Measurements from ENCODE around the gene SLC6A19.
"Not testable (repeated sequence)": the region's sequence is repeated elsewhere in the genome, so short reads cannot be mapped to it uniquely, and the experiment has no call there.

The SLC6A19 gene

DNA sequence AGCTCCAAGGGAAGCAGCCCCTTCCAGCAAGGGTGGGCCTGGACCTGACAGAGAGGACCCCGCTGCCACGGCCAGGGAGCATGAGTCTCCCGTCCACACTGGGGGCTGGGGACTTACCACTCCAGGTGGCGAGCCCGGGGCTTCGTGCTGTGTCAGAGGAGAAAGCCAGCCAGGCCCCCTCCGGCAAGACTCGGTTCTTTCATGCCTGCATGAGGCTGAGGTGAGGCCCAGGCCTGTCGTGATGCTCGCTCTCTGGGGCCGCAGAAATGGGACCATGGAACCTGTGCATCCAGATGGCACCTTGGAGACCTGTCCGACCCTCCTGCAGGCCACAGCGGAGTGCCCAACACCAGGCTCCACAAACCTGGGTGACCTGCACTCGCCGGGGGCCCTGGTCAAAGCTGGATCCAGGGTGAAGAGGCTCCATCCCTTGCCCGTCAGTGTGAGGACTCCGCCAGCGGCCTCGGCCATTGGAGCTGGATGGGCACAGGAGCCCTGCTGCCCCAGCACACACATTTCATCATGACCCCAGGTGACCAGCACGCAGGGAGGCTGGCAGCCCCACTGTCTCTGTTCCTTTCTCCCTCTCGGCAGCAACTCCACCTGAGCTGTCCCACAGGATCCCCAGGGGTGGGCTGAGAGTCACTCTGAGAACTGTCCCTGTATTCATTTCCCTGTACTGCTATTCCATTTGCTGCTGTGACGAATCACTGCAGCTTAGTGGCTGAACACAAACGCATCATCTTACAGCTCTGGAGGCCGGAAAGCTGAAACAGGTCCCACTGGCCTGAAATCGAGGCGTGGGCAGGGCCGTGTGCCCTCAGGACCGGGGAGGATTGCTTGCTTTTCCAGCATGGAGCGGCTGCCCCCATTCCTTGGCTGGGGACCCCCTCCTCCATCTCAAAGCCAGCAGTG is 48.2 kb downstream of the SLC6A19 start:
- no peak for DNase-seq

DNA sequence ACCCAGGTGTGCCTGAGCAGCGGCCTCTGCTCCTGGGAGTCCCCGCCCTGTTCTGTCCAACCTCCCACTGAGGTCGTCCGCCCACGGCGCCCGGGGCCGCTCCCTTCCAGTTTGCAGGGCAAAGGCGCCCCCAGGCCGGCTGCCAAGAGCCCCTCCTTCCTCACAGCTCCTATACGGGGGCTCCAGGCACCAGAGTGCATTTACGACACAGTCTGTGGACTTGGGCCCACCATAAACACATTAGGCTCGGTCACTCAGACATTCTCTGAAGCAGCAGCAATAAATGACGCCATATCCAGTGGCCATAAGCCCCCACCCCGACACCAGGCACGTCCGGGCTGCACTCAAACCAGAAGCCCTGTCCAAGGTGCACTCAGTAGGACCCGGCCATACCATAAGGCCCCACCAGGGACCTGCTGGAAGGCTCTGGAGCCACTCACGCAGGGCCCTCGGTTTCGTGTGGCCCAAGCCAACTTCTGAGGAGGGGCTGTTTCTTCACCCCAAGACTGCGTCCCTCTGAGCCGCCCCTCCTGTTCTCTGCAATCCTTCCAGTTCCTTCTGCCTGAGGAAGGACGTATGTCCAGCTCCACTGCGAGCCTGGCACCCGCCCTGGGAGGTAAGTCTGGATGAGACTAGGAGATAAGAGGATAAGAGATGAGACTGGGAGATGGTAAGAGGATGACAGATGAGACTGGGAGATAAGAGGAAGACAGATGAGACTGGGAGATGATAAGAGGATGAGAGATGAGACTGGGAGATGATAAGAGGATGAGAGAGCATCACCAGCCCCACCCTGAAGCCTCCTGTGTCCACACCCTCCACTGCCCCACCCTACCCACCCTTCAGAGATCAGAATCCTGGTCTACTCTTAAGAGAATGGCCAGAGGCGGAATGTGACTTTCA is 50.5 kb downstream of the SLC6A19 start:
- no peak for DNase-seq

DNA sequence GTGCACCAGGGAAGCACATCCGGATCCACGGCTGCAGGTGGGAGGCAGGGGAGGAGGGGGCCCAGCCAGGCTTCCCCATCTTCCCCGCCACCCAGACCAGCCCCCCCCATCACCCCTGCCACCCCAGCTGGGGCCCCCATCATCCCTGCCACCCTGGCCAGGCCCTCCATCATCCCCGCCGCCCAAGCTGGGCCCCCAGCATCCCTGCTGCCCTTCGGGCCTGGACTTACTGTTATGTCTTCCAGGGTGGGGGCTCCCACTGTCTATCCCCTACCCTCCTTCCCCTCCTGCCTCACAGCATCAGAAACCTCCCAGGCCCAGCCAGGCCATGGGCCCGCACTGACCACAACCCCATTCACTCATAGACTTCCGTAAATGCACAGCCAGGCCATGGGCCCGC is 51.3 kb downstream of the SLC6A19 start:
- no peak for DNase-seq

DNA sequence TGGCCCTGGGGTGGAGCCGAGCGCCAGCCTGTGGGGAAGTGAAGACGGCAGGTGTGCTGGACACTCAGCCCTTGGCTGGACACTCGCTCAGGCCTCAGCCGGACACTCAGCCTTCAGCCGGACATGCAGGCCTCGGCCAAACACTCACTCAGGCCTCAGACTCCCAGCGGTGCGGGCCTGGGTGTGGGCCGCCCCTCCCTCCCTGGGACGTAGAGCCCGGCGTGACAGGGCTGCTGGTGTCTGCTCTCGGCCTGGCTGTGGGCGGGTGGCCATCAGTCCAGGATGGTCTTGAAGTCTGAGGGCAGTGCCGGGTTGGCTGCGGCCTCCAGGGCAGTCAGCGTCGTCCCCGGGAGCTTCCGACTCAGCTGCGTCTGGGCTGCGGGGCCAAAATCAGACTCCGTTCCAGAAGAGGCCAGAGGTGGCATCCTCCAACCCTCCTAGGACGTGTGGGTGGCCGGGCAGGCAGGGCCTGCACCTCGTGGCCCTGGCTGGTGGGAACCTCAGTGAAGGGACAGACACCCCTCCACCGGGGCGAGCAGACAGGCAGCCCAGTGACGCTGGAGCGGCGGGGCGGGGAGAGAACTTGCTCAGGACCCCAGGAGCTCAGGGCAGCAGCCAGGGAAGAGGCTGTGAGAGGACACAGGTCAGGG is 52.2 kb downstream of the SLC6A19 start:
- no peak for DNase-seq

DNA sequence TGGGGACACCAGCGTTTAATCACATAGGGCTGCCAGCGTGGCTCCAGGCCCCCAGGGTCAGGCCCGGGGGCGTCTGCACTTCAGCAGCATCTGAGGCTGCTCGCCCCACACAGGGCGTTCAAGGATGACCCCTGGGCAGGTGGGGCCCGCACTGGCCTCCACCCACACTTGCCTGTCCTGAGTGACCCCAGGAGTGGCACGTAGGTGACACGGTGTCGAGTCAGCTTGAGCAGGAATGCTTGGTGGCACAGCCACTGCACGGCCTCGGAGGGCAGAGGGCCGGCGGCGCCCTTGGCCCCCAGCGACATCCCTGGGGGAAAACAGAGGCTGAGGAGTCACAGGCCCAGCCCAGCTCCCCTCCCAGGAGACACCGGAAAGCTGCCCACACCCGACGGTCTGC is 52.8 kb downstream of the SLC6A19 start:
- no peak for DNase-seq

DNA sequence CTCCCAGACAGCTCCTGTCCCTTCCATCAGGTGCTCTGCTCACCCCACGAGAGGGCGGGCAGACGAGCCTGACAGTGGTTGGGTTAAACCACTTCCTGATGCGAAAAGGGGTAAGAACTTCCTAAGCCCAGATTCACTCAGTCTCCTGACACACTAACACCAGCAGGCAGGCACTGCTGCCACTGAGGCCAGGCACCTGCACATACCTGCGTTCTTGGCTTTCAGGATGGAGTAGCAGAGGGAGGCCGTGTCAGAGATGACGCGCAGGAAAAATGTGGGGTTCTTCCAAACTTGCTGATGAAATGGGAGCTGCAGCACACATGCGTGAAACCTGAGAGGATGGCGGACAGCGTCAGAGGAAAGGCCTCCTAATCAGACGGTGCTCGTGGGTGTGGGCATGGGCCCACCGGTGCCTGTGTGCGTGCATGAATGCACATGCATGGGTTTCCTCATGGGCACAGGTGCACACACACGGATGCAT is 53.7 kb downstream of the SLC6A19 start:
- DNase-seq, result no peak

DNA sequence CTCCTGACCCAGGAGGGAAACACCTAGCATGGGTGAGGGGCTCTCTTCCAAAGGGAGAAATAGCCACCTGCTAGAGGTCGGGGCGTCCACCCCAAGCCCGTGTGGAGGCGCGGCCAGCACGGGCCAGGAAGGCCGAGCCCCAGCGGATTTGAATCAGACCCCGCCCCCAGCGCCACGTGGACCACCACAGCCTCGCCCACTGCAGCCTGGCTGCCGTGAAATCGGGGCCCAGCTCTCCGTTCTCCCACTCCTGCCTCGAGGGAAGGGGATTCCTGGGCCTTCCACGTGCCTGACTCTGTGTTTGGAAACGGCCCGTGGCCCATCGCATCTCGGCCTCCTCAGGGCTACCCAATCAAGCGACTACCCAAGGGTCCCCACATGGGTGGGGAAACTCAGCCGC is 55.4 kb downstream of the SLC6A19 start:
- DNase-seq, result no peak

DNA sequence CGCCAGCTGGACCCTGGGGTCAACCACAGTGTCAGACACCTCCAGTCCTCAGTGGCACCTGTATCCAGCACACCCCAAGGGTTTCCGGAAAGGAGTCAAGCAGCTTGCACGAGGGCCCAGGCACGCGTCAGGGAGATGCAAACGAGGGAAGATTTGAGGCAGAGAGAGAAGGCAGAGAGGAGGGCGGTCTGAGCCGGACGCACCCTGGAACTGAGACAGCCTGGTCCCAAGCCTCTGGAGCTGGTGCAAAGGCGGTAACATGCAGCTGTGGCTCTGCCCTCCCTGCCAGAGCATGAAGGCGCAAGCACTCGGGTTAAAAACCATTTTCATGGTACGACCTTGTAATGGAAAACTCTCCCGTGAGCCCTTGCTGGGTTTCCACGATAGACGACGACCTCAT is 56.0 kb downstream of the SLC6A19 start:
- DNase-seq, result no peak

DNA sequence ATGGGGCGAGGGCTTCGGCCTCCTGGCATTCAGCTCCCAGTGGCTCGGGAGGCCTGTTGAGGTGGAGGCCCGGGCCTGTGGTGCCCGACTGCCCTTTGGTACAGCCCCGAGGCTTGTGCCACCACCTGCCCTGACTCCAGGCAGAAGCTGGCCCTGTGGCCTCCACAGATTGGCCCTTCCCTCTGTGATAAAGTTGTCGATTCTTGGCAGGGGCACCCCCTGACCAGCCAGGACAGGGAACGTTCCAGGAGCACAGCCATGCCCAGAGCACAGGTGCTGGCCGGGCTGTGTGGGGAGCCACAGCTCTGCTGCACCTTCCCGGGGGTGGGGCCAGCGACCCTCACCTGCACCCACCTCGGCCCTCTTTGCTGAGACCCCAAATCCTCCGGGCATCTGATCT is 56.4 kb downstream of the SLC6A19 start:
- DNase-seq, result no peak

DNA sequence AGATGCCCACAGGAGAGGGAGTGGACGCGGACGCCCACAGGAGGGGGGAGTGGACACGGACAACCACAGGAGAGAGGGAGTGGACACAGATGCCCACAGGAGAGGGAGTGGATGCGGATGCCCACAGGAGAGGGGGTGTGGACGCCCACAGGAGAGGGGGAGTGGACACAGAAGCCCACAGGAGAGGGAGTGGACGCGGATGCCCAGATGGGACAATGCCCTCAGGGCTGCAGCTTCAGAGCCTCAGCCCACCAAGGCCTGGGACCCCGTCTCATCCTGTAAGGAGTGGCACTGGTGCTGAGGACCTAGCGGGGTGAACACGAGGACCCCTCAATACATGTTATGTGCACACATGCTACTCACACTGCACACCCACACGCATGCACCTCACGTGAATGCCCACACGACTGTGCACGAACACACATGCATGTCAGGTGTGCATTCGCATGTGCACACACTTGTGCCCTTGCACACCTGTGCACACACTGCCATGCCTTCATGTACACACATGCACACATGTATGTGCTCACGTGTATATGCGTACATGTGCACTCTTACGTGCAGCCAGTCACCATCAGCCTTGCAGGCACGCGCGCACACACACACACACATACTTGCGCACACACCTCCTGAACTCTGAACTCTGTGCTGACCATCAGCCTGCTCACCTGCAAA is 58.5 kb downstream of the SLC6A19 start:
- no peak for DNase-seq

DNA sequence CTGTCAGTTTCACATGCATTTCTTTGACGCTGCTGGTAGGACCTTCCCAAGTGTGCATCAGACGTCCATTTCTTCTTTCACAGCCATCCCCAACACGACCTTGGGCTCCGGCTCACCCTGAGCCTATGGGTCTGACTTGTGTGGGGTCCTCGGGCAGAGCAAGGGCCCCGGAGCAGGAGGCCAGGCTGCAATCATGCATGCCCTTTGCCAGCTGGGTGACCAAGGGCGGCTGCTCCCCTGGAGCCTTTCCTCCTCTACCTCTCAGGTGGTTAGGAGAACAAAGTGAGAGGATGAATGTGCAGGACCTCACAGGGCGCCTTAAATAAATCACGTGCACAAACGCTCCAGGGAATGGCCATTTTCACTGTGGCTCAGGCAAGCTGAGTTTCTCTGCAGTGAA is 60.2 kb downstream of the SLC6A19 start:
- DNase-seq, result no peak

DNA sequence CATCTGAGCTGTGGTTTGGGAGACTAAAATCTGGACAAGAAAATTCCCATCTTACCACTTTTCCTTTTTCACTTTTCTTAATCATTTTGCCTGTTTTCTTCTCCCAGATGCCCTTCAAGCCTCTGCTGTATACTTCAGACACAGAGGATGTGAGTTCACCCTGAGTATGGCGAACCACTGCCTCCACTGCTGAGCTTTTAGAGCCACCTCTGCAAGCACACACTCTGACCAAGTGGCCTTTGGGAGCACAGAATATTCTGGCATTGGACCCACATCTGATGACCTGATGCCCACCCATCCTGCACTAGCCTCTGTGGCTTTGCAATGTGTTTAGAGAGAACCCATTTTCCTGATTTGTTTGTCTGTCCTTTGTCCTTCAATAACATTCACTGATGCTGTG is 61.0 kb downstream of the SLC6A19 start:
- DNase-seq, result no peak

DNA sequence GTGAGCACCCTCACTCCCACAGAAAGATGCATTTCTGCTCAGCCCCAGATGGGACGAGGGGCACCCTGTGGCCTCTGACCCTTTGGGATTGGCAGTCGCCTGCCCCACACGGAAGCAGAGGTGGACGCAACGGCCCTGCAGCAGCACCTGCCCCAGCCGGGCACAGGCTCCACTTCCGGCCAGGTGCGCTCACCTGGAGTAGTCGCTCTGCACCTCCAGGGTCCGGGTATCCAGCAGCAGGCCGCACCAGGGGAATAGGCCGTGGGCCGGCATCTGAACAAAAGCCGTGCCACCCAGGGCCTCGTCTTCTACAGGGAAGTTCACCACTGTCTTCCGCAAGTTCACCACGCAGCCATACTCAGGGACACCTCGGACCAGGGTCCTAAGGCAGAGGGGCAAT is 62.8 kb downstream of the SLC6A19 start:
- no peak for DNase-seq

DNA sequence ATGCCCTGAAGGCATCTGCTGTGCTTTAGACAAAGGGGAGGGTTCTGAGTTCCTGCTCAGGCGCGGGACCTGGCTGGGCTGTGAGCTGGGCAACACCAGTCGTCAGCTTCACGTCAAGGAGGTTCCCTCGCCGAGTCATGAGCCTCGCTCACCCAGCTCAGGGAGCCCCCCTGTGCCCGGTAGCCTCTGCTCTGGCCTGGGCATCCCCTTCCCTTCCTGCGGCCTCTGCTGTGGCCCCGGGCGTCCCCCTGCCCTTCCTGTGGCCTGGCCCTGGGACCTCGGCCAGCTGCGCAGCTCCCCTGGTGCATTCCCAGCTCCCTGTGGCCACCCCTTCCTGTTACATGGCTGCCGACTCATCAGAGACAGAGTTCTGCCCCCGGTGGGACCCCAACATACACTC is 63.6 kb downstream of the SLC6A19 start:
- no peak for DNase-seq

DNA sequence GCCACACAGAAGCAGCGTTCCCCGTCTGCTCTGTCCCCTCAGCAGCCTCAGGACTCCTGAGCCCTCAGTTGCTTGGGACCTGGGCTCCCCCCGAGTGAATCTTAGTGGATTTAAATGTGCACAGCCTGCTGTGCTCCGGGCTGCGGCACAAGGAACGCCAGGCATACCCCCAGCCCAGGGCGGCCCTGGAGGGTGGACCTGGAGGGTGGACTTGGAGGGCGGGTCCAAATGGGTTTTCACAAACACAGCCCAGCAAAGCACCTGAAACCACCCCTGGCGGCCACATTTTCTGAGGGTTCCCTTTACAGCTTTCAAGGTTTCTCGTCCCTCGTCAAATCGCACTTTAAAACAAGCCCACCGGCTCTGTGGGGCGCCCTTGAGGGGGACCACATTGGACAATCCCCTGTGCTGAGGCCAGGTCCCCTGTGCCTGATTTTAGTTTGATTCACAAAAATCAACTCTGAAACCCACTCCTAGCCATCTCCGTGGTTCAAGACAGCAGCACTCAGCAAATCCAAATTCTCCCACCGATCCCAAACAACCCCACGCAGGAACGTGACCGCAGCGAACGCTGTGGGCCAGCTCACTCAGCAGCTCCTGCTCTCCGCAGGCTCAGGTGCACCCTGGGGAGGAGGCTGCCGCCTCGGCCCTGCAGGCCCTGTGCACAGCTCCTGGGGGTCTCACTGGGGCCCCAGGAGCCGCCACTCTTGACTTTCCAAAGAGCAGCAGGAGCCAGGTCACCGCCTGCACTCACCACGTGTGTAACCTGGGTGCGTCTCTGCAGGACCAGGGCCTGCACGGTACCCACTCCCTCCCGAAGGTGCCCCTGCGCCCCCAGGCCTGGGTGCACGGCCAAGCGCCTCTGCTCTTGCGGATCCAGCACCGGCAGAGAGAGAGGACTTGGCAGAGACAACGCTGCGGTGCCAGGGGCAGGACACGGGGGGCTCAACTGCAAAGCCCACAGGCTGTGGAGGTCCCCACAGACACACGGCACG is 64.4 kb downstream of the SLC6A19 start:
- DNase-seq, result no peak

DNA sequence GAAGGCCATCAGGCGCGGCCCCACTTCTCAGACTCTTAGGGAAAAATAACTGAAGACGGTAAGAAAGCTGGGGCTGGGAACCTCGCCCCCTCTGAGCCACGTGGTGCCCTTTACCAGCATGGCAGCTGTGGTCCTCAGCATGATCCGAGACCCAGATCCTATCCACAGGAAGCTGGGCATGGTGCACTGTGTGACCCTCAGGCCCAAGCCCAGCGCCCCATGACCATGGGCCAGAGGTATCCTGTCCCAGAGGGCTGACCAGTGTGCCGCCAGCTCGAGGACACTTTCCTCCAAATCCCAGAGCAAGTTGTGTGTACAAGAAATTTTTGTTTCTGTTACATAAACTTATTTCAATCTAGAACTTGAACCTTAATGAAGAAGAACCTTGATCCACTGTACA is 65.4 kb downstream of the SLC6A19 start:
- no peak for DNase-seq

DNA sequence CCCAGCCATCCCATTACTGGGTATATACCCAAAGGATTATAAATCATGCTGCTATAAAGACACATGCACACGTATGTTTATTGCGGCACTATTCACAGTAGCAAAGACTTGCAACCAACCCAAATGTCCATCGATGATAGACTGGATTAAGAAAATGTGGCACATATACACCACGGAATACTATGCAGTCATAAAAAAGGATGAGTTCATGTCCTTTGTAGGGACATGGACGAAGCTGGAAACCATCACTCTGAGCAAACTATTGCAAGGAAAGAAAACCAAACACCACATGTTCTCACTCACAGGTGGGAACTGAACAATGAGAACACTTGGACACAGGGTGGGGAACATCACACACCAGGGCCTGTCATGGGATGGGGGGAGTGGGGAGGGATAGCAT is 66.1 kb downstream of the SLC6A19 start:
- DNase-seq, result not testable (repeated sequence)

DNA sequence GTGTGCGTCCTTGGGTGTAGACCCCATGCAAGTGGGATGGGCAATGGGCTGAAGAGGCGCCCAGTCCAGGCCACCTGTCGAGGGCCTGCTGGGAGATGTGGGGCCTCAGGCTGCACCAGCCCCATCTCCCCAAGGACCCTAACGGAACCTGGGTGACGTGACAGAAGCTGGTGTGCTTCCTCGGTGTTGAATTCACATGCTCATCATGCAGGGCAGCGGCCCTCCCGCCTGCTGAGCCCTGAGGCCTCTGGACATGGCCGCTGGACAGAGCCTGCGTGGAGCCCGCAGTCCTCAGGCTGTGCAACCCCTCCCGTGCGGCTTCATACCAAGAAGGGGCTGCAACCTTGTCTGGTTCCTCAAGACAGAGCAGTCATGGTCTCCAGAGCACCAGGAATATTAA is 66.7 kb downstream of the SLC6A19 start:
- DNase-seq, result no peak

DNA sequence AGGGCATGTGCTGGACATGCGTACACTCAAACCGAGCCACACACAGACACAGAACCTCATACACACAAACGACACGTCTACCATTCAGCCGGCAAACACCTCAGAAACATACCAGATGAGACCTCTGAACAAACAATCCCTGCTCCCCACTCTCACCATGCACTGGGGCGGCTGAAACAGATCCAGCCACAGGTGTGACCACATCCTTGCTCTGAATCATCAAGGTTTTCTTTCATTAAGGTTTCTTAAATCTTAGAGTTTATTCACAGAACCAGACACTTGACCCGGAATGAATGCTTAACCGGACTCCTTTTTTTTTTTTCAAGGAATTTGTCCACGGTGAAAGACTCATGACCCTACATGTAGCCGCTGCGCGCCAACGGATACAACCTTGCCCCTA is 67.3 kb downstream of the SLC6A19 start:
- no peak for DNase-seq

DNA sequence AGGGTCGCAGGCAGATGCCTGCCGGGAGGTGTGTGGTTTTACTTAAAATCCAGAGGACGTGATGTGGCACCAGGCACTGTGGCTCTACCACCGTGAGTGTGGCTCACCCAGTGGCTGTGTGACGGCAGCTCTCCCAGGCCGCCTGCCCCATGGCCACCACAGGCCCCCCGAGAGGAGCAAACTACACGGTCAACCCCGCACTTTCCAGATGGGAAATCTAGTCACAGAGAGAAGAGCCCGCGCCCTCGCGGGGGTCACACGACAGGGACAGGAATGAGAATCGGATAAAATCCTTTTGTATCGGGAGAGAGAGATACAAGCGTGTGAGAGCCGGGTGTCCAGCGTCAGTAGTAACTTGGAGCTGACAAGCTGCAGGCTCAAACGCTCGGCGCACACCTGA is 69.0 kb downstream of the SLC6A19 start:
- DNase-seq, result no peak

Measured in DMS153 (cell line).